WTC11 (cell line): ENCODE measurements around the gene ASIC3. TPM values are rescaled to one million over a fixed set of nuclear protein-coding genes. Genes with fewer than 3 reads are reported as not detected.

Experiments used
- ATAC-seq: fragments of 200-7000 bp; cut with Tn5 transposase; 2 replicates; pipeline ENCODE4 v1.10.0; 2021; ENCODE audit warnings: mild to moderate bottlenecking, moderate library complexity
- CTCF ChIA-PET: fragments of 300-600 bp; sonication (Branson Sonifier 250); formaldehyde crosslinking; loops from one replicate; lab custom pipeline; 2021; ENCODE audit warnings: antibody characterized with exemption; lab: Charles Lee
- POLR2A ChIA-PET: fragments of 350-600 bp; sonication (Branson Sonifier 250); formaldehyde crosslinking; loops from one replicate; lab custom pipeline; 2021; ENCODE audit warnings: antibody characterized with exemption; lab: Charles Lee
- DNase-seq: peaks from one replicate; pipeline ENCODE4 v3.0.0; 2021; ENCODE audit warnings: low spot score
- H3K27ac Mint-ChIP-seq: 2 replicates; pipeline ENCODE4 v1.8.0; 2021; ENCODE audit warnings: mixed read lengths
- H3K27me3 Mint-ChIP-seq: 2 replicates; pipeline ENCODE4 v1.8.0; 2021; ENCODE audit warnings: low read depth, mild to moderate bottlenecking, moderate library complexity, mixed read lengths
- H3K36me3 Mint-ChIP-seq: 2 replicates; pipeline ENCODE4 v1.8.0; 2021; ENCODE audit warnings: mixed read lengths
- H3K4me1 Mint-ChIP-seq: 2 replicates; pipeline ENCODE4 v1.8.0; 2022; ENCODE audit warnings: mixed read lengths
- H3K4me3 Mint-ChIP-seq: 2 replicates; pipeline ENCODE4 v1.8.0; 2021; ENCODE audit warnings: mild to moderate bottlenecking, moderate library complexity, mixed read lengths
- H3K9me3 Mint-ChIP-seq: 2 replicates; pipeline ENCODE4 v1.8.0; 2021; ENCODE audit warnings: mixed read lengths
- MYBL2 ChIP-seq: sonication (generic); formaldehyde crosslinking; IDR thresholded peaks from 2 replicates; pipeline ENCODE4 v1.8.1; 2023; ENCODE audit warnings: mild to moderate bottlenecking, moderate library complexity, missing genetic modification reagents
- NR1H2 ChIP-seq: sonication (generic); formaldehyde crosslinking; IDR thresholded peaks from 2 replicates; pipeline ENCODE4 v1.9.0; 2021; ENCODE audit warnings: mild to moderate bottlenecking, moderate library complexity, missing genetic modification reagents
- SMAD3 ChIP-seq: sonication (generic); formaldehyde crosslinking; IDR thresholded peaks from 2 replicates; pipeline ENCODE4 v1.8.0; 2022; ENCODE audit warnings: missing genetic modification reagents, mild to moderate bottlenecking, borderline replicate concordance
- ZNF121 ChIP-seq: sonication (generic); formaldehyde crosslinking; IDR thresholded peaks from 2 replicates; pipeline ENCODE4 v1.8.0; 2023; ENCODE audit warnings: missing genetic modification reagents
- total RNA-seq: library from RNA; stranded (reverse); gene quantifications from 3 replicates; pipeline ENCODE4 v1.2.3, GENCODE V29; 2021
- TF ChIP-seq, protein P1 (sequence below): sonication (generic); formaldehyde crosslinking; IDR thresholded peaks from 2 replicates; pipeline ENCODE4 v1.8.1; 2023; ENCODE audit warnings: mild to moderate bottlenecking, missing genetic modification reagents, borderline replicate concordance
- TF ChIP-seq, protein P2 (sequence below): fragments of 250-450 bp; sonication (Bioruptor Pico); IDR thresholded peaks from 2 replicates; pipeline ENCODE4 v1.8.0; 2021; ENCODE audit warnings: mild to moderate bottlenecking
- TF ChIP-seq, protein P3 (sequence below): sonication (generic); formaldehyde crosslinking; conservative IDR thresholded peaks from 2 replicates; pipeline ENCODE4 v1.8.1; 2023; ENCODE audit warnings: mild to moderate bottlenecking, low read depth, missing genetic modification reagents, moderate library complexity
- TF ChIP-seq, protein P4 (sequence below): fragments of 250-450 bp; sonication (Bioruptor Pico); IDR thresholded peaks from 2 replicates; pipeline ENCODE4 v1.9.0; 2021; ENCODE audit warnings: mild to moderate bottlenecking, borderline replicate concordance
- TF ChIP-seq, protein P5 (sequence below): sonication (generic); formaldehyde crosslinking; IDR thresholded peaks from 2 replicates; pipeline ENCODE4 v1.8.1; 2023; ENCODE audit warnings: mild to moderate bottlenecking, moderate library complexity, missing genetic modification reagents
- TF ChIP-seq, protein P6 (sequence below): sonication (generic); formaldehyde crosslinking; IDR thresholded peaks from 2 replicates; pipeline ENCODE4 v1.8.1; 2022; ENCODE audit warnings: missing genetic modification reagents, borderline replicate concordance

Gene ASIC3
- total RNA-seq, 1 experiment from 2014 or later, result 5.5 TPM

DNA sequence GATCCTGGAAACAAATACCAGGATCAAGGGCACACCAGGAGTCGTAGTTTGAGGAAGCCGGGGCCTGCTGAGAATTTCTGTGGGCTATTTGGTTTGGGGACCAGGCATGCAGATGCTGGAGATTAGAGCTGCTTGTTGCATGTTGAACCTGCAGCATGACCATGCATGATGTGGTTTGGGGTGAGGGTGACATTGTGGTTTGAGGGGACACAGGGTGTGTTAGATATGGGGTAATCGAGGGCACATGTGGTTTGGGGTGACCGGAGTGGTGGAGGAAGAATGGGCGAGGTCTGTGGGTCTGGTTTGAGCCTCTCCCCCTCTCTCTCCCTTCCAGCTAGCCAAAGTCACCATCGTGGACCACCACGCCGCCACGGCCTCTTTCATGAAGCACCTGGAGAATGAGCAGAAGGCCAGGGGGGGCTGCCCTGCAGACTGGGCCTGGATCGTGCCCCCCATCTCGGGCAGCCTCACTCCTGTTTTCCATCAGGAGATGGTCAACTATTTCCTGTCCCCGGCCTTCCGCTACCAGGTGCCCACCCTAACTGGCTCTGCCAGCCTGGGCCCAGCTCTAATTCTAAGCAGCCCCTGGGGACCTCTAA, 47.3 kb upstream of the ASIC3 start (continued):
- TF ChIP-seq, protein P1, sequence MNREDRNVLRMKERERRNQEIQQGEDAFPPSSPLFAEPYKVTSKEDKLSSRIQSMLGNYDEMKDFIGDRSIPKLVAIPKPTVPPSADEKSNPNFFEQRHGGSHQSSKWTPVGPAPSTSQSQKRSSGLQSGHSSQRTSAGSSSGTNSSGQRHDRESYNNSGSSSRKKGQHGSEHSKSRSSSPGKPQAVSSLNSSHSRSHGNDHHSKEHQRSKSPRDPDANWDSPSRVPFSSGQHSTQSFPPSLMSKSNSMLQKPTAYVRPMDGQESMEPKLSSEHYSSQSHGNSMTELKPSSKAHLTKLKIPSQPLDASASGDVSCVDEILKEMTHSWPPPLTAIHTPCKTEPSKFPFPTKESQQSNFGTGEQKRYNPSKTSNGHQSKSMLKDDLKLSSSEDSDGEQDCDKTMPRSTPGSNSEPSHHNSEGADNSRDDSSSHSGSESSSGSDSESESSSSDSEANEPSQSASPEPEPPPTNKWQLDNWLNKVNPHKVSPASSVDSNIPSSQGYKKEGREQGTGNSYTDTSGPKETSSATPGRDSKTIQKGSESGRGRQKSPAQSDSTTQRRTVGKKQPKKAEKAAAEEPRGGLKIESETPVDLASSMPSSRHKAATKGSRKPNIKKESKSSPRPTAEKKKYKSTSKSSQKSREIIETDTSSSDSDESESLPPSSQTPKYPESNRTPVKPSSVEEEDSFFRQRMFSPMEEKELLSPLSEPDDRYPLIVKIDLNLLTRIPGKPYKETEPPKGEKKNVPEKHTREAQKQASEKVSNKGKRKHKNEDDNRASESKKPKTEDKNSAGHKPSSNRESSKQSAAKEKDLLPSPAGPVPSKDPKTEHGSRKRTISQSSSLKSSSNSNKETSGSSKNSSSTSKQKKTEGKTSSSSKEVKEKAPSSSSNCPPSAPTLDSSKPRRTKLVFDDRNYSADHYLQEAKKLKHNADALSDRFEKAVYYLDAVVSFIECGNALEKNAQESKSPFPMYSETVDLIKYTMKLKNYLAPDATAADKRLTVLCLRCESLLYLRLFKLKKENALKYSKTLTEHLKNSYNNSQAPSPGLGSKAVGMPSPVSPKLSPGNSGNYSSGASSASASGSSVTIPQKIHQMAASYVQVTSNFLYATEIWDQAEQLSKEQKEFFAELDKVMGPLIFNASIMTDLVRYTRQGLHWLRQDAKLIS (CRISPR knock-in tag), result no peak

DNA sequence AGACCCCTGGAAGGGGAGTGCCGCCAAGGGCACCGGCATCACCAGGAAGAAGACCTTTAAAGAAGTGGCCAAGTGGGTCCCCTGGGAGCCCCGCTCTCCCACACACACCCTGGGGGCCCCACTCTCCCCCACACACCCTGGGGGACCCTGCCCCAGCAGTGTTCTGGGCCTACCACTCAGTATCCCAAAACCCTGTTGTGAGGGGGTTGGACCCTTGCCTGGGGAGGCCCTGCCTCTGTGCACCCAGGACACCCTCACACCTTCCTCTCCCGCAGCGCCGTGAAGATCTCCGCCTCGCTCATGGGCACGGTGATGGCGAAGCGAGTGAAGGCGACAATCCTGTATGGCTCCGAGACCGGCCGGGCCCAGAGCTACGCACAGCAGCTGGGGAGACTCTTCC, 46.8 kb upstream of the ASIC3 start:
- POLR2A ChIA-PET, result no interaction called here
- DNase-seq (no peak), ATAC-seq (no peak)
- TF ChIP-seq, protein P2, sequence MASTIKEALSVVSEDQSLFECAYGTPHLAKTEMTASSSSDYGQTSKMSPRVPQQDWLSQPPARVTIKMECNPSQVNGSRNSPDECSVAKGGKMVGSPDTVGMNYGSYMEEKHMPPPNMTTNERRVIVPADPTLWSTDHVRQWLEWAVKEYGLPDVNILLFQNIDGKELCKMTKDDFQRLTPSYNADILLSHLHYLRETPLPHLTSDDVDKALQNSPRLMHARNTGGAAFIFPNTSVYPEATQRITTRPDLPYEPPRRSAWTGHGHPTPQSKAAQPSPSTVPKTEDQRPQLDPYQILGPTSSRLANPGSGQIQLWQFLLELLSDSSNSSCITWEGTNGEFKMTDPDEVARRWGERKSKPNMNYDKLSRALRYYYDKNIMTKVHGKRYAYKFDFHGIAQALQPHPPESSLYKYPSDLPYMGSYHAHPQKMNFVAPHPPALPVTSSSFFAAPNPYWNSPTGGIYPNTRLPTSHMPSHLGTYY (CRISPR knock-in tag), result no peak
- TF ChIP-seq, protein P3, sequence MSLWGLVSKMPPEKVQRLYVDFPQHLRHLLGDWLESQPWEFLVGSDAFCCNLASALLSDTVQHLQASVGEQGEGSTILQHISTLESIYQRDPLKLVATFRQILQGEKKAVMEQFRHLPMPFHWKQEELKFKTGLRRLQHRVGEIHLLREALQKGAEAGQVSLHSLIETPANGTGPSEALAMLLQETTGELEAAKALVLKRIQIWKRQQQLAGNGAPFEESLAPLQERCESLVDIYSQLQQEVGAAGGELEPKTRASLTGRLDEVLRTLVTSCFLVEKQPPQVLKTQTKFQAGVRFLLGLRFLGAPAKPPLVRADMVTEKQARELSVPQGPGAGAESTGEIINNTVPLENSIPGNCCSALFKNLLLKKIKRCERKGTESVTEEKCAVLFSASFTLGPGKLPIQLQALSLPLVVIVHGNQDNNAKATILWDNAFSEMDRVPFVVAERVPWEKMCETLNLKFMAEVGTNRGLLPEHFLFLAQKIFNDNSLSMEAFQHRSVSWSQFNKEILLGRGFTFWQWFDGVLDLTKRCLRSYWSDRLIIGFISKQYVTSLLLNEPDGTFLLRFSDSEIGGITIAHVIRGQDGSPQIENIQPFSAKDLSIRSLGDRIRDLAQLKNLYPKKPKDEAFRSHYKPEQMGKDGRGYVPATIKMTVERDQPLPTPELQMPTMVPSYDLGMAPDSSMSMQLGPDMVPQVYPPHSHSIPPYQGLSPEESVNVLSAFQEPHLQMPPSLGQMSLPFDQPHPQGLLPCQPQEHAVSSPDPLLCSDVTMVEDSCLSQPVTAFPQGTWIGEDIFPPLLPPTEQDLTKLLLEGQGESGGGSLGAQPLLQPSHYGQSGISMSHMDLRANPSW, result no peak
- no peak for TF ChIP-seq SMAD3 (CRISPR knock-in tag)
- TF ChIP-seq, protein P4, sequence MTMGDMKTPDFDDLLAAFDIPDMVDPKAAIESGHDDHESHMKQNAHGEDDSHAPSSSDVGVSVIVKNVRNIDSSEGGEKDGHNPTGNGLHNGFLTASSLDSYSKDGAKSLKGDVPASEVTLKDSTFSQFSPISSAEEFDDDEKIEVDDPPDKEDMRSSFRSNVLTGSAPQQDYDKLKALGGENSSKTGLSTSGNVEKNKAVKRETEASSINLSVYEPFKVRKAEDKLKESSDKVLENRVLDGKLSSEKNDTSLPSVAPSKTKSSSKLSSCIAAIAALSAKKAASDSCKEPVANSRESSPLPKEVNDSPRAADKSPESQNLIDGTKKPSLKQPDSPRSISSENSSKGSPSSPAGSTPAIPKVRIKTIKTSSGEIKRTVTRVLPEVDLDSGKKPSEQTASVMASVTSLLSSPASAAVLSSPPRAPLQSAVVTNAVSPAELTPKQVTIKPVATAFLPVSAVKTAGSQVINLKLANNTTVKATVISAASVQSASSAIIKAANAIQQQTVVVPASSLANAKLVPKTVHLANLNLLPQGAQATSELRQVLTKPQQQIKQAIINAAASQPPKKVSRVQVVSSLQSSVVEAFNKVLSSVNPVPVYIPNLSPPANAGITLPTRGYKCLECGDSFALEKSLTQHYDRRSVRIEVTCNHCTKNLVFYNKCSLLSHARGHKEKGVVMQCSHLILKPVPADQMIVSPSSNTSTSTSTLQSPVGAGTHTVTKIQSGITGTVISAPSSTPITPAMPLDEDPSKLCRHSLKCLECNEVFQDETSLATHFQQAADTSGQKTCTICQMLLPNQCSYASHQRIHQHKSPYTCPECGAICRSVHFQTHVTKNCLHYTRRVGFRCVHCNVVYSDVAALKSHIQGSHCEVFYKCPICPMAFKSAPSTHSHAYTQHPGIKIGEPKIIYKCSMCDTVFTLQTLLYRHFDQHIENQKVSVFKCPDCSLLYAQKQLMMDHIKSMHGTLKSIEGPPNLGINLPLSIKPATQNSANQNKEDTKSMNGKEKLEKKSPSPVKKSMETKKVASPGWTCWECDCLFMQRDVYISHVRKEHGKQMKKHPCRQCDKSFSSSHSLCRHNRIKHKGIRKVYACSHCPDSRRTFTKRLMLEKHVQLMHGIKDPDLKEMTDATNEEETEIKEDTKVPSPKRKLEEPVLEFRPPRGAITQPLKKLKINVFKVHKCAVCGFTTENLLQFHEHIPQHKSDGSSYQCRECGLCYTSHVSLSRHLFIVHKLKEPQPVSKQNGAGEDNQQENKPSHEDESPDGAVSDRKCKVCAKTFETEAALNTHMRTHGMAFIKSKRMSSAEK (CRISPR knock-in tag), result no peak
- TF ChIP-seq, protein P5, sequence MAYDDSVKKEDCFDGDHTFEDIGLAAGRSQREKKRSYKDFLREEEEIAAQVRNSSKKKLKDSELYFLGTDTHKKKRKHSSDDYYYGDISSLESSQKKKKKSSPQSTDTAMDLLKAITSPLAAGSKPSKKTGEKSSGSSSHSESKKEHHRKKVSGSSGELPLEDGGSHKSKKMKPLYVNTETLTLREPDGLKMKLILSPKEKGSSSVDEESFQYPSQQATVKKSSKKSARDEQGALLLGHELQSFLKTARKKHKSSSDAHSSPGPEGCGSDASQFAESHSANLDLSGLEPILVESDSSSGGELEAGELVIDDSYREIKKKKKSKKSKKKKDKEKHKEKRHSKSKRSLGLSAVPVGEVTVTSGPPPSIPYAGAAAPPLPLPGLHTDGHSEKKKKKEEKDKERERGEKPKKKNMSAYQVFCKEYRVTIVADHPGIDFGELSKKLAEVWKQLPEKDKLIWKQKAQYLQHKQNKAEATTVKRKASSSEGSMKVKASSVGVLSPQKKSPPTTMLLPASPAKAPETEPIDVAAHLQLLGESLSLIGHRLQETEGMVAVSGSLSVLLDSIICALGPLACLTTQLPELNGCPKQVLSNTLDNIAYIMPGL (CRISPR knock-in tag), result no peak
- H3K27me3 Mint-ChIP-seq, result peaks cover 2% of the 10 kb centered on the region; the same call in 1 of the 2 replicates
- CTCF ChIA-PET, result interaction anchor here (1.1 kb wide), 1 partner anchor 17 kb away, joined by 6 read pairs; no protein-coding TSS in a partner anchor
- 0 out of 2 replicates have a peak, but pooled peaks cover 2% of the 10 kb centered on the region for H3K4me1 Mint-ChIP-seq
- no peaks in the 10 kb centered on the region for H3K9me3 Mint-ChIP-seq
- H3K27ac Mint-ChIP-seq, result no peak overlapping the region
- H3K36me3 Mint-ChIP-seq, result no peaks in the 10 kb centered on the region
- H3K4me3 Mint-ChIP-seq, result no peak overlapping the region

DNA sequence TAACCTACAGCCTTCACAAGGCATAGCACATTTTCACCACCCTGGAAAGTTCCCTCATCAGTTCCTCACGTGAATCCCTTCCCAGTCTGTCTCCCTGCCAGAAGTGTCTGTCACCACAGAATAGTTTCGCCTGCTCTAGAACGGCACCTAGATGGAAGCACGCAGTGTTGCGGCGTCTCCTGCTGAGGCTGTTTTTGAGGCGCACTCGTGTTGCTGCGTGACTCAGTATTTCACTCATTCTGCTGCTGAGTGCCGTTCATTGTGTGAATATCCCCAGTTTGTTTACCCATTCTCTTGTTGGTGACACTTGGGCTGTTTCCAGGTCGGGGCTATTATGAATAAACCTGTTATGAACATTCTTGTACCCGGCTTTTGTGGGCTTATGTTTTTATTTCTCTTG, 44.8 kb upstream of the ASIC3 start:
- no peaks in the 10 kb centered on the region for H3K27me3 Mint-ChIP-seq
- ATAC-seq (no peak), DNase-seq (no peak)
- no peak overlapping the region for H3K4me3 Mint-ChIP-seq
- H3K4me1 Mint-ChIP-seq, result peaks cover 10% of the 10 kb centered on the region
- H3K36me3 Mint-ChIP-seq, result no peaks in the 10 kb centered on the region
- no peak overlapping the region for H3K27ac Mint-ChIP-seq
- ChIA-PET CTCF (no interaction called here), POLR2A (no interaction called here)
- TF ChIP-seq NR1H2 (no peak), ZNF121 (CRISPR knock-in tag) (no peak), MYBL2 (no peak)
- TF ChIP-seq, protein P6, sequence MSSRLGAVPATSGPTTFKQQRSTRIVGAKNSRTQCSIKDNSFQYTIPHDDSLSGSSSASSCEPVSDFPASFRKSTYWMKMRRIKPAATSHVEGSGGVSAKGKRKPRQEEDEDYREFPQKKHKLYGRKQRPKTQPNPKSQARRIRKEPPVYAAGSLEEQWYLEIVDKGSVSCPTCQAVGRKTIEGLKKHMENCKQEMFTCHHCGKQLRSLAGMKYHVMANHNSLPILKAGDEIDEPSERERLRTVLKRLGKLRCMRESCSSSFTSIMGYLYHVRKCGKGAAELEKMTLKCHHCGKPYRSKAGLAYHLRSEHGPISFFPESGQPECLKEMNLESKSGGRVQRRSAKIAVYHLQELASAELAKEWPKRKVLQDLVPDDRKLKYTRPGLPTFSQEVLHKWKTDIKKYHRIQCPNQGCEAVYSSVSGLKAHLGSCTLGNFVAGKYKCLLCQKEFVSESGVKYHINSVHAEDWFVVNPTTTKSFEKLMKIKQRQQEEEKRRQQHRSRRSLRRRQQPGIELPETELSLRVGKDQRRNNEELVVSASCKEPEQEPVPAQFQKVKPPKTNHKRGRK (CRISPR knock-in tag), result no peak
- TF ChIP-seq, all 79 proteins: peak for 0
- H3K9me3 Mint-ChIP-seq, result no peaks in the 10 kb centered on the region
